ENCODE measurements around the gene ZNRF2.

ZNRF2 gene

DNA sequence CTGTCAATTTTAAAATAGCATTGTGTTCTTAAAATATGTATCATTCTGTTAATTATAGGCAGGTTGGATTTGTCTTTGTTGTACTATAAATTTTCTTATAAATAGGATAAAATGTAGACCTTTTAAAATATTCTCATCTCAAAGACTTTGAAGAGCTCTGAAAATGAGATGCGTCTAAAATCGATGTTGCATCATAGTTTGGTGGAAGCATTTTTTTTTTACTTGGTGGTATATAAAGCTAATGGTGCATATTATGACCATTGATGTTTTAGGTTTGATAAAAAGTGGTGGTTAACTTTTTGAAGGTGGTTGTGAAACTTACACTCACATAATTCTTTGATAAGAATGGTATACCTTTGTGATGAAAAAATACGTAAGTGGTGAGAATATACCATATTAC is 69.1 kb downstream of the ZNRF2 start:
- no peaks in the 10 kb centered on the region for H3K27me3 ChIP-seq (ENCODE audit: insufficient read depth, poor library complexity, severe bottlenecking)
- H3K4me1 ChIP-seq (ENCODE audit: insufficient read depth, poor library complexity, severe bottlenecking), result peaks cover 23% of the 10 kb centered on the region
- DNase-seq (ENCODE audit: low spot score), result no peak
- no peak overlapping the region for H3K27ac ChIP-seq (ENCODE audit: poor library complexity, severe bottlenecking)
- TF ChIP-seq, protein P1, sequence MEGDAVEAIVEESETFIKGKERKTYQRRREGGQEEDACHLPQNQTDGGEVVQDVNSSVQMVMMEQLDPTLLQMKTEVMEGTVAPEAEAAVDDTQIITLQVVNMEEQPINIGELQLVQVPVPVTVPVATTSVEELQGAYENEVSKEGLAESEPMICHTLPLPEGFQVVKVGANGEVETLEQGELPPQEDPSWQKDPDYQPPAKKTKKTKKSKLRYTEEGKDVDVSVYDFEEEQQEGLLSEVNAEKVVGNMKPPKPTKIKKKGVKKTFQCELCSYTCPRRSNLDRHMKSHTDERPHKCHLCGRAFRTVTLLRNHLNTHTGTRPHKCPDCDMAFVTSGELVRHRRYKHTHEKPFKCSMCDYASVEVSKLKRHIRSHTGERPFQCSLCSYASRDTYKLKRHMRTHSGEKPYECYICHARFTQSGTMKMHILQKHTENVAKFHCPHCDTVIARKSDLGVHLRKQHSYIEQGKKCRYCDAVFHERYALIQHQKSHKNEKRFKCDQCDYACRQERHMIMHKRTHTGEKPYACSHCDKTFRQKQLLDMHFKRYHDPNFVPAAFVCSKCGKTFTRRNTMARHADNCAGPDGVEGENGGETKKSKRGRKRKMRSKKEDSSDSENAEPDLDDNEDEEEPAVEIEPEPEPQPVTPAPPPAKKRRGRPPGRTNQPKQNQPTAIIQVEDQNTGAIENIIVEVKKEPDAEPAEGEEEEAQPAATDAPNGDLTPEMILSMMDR (IDR thresholded peaks at IDR 0.05; ENCODE audit: poor library complexity, severe bottlenecking), result no peak
- no peak overlapping the region for H3K4me3 ChIP-seq (ENCODE audit: severe bottlenecking)
- H3K36me3 ChIP-seq (ENCODE audit: low read depth), result no peaks in the 10 kb centered on the region
- H3K9me3 ChIP-seq (ENCODE audit: severe bottlenecking), result no peaks in the 10 kb centered on the region
- ATAC-seq (ENCODE audit: low read depth), result no peak

DNA sequence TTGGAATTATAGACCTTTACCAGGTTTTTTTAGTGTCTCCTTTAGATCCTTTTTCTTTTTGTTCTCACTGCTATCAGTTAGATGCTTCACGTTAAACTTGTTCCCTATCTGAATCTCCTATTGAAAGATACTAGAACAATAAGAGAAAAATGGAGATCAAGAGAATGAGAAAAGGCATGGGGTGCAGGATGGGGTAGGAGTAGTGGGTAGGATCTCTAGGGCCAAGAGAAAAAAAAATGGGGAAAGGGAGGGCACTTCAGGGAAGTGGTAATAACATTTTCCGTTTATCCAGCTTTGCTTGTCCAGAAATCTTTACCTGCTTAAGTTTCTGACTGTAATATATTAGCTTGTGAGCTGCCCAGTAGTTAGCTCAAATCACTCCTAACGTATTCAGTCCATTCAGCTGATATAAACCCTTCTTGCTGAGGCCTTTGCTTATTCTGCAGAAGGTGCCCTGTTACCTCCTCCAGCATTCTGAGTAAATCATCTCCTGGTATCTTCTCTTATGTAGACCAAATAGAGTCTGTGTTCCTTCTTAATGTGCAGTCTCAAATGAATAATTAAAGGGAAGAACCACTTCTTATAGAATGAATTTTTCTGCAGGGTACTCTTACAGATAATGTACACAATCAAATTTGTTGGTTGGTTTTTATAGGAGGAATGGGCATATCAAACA is 69.7 kb downstream of the ZNRF2 start:
- Histone ChIP-seq H3K27me3 (ENCODE audit: insufficient read depth, poor library complexity, severe bottlenecking) (no peaks in the 10 kb centered on the region), H3K4me3 (ENCODE audit: severe bottlenecking) (no peak overlapping the region), H3K9me3 (ENCODE audit: severe bottlenecking) (no peaks in the 10 kb centered on the region), H3K4me1 (ENCODE audit: insufficient read depth, poor library complexity, severe bottlenecking) (peaks cover 17% of the 10 kb centered on the region), H3K36me3 (ENCODE audit: low read depth) (no peaks in the 10 kb centered on the region), H3K27ac (ENCODE audit: poor library complexity, severe bottlenecking) (no peak overlapping the region)
- DNase-seq (ENCODE audit: low spot score), result no peak
- TF ChIP-seq, protein P1 (IDR thresholded peaks at IDR 0.05; ENCODE audit: poor library complexity, severe bottlenecking), result no peak
- ATAC-seq (ENCODE audit: low read depth), result no peak

DNA sequence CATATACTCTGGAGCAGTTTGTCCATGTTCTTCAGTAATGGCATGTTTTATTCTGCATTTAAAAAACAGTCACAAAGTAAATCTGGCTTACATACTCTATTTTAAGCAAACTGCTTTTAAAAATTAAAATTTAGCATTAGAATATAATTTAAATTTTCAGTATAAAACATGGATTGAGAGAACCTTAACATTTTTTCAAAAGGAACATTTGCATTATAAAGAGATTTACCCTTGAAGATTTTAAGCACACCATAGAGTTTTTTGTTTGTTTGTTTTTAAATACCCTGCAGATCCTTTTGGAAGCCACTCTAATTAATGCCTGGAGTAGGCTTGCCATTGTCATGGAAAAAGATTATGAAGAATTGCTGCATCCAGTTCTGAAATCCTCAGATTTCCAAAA is 70.4 kb downstream of the ZNRF2 start:
- Histone ChIP-seq H3K4me1 (ENCODE audit: insufficient read depth, poor library complexity, severe bottlenecking) (peaks cover 10% of the 10 kb centered on the region), H3K9me3 (ENCODE audit: severe bottlenecking) (no peaks in the 10 kb centered on the region), H3K4me3 (ENCODE audit: severe bottlenecking) (no peak overlapping the region)

DNA sequence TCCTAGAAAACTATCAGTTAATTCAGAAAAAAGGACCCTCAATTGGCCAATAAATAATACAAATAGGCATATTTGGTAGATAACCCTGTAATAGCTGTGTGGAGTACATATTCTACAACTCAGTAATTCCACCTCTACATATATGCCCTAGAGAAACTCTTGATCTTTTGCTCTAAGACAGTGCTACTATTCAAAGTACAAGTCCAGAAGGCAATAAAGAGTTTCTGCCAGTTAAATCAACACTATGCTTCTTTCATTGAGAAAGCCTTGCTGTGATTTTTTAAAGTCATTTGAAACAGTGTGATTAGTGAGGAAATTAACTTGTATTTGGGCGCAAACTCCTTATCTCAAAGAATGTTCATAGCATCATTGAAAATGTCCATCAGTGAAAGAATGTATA is 75.6 kb downstream of the ZNRF2 start:
- Histone ChIP-seq H3K36me3 (ENCODE audit: low read depth) (no peaks in the 10 kb centered on the region), H3K27ac (ENCODE audit: poor library complexity, severe bottlenecking) (no peak overlapping the region), H3K4me1 (ENCODE audit: insufficient read depth, poor library complexity, severe bottlenecking) (no peaks in the 10 kb centered on the region), H3K9me3 (ENCODE audit: severe bottlenecking) (no peaks in the 10 kb centered on the region), H3K27me3 (ENCODE audit: insufficient read depth, poor library complexity, severe bottlenecking) (no peaks in the 10 kb centered on the region), H3K4me3 (ENCODE audit: severe bottlenecking) (no peak overlapping the region)
- DNase-seq (ENCODE audit: low spot score) (no peak), ATAC-seq (ENCODE audit: low read depth) (no peak)
- TF ChIP-seq, protein P1 (IDR thresholded peaks at IDR 0.05; ENCODE audit: poor library complexity, severe bottlenecking), result no peak

More for the DNA sequence above, 70.4 kb downstream of the ZNRF2 start:
- ATAC-seq (ENCODE audit: low read depth) (no peak), DNase-seq (ENCODE audit: low spot score) (no peak)
- Histone ChIP-seq H3K27me3 (ENCODE audit: insufficient read depth, poor library complexity, severe bottlenecking) (no peaks in the 10 kb centered on the region), H3K36me3 (ENCODE audit: low read depth) (no peaks in the 10 kb centered on the region), H3K27ac (ENCODE audit: poor library complexity, severe bottlenecking) (no peak overlapping the region)
- TF ChIP-seq, protein P1 (IDR thresholded peaks at IDR 0.05; ENCODE audit: poor library complexity, severe bottlenecking), result no peak
